GM12875 (cell line): Measurements from ENCODE around the gene EYS.

ENCODE experiments used
- H3K4me3 ChIP-seq: one replicate; pipeline ENCODE4 v1.5.1; 2011; ENCODE audit warnings: low read depth, low read length, control low read depth
- TF ChIP-seq, protein P1 (sequence below): IDR thresholded peaks from 2 replicates; pipeline ENCODE4 v1.5.1; 2011; ENCODE audit warnings: low read depth, mild to moderate bottlenecking, control low read depth, inconsistent platforms, low read length, moderate library complexity, borderline replicate concordance; ENCODE audit not compliant: insufficient read depth

EYS gene

DNA sequence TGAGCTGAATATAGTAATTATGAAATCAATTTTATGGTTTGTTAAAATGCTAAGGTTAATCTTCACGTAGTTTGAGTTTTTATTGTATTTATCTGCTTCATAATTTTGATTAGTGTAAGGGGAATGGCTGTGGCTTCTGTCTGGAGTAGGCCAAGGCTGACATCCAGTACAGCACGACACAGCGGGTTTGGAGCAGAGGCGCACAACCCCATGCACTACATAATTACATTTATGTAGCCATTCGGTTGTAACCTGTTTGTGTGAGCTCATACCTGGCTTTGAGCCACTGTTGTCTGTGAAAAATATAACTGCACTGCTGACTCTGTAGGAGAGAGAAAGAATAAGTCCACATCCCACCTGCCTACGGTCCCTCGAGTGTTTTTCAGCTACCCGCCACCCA, 615.5 kb downstream of the EYS start:
- TF ChIP-seq, protein P1, sequence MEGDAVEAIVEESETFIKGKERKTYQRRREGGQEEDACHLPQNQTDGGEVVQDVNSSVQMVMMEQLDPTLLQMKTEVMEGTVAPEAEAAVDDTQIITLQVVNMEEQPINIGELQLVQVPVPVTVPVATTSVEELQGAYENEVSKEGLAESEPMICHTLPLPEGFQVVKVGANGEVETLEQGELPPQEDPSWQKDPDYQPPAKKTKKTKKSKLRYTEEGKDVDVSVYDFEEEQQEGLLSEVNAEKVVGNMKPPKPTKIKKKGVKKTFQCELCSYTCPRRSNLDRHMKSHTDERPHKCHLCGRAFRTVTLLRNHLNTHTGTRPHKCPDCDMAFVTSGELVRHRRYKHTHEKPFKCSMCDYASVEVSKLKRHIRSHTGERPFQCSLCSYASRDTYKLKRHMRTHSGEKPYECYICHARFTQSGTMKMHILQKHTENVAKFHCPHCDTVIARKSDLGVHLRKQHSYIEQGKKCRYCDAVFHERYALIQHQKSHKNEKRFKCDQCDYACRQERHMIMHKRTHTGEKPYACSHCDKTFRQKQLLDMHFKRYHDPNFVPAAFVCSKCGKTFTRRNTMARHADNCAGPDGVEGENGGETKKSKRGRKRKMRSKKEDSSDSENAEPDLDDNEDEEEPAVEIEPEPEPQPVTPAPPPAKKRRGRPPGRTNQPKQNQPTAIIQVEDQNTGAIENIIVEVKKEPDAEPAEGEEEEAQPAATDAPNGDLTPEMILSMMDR: no peak
- H3K4me3 ChIP-seq: no peak overlapping the region

DNA sequence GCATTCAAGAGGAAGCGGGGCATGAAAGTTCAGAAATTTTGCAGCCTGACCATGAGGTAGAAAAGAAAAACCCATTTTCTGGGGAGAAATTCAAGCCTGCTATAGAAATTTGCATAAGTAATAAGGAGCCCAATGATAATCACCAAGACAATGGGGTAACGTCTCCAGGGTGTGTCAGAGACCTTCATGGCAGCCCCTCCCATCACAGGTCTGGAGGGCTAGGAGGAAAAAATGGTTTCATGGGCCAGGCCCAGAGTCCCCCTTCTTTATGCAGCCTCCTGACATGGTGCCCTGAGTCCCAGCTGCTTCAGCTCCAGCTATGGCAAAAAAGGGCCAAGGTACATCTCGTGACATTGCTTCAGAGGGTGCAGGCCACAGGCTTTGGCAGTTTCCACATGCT, 618.5 kb downstream of the EYS start:
- no peak overlapping the region for H3K4me3 ChIP-seq
- TF ChIP-seq, protein P1: no peak

DNA sequence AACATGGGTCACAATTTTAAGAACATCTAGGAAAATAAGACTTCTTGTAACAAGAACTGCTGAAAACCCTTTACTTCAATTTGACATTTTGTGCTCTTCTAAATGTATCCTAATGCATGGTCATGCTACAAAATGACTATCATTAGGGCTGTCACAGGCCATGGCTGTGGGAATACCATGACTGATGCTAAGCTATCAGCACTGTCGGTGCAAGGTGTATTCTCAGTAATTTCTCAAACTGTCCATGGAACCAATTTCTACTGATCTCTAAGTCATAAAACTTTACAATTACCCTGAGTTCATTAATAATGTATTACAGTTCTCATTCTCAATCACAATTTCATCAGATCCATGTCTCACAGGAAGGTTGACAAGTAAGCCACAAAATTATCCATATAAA, 625.3 kb downstream of the EYS start:
- no peak overlapping the region for H3K4me3 ChIP-seq
- TF ChIP-seq, protein P1: no peak

- TF ChIP-seq, protein P1: no peak
- no peak overlapping the region for H3K4me3 ChIP-seq
These were observed 631.3 kb downstream of the EYS start for GRCh38 chr6:65075705-65076230.

DNA sequence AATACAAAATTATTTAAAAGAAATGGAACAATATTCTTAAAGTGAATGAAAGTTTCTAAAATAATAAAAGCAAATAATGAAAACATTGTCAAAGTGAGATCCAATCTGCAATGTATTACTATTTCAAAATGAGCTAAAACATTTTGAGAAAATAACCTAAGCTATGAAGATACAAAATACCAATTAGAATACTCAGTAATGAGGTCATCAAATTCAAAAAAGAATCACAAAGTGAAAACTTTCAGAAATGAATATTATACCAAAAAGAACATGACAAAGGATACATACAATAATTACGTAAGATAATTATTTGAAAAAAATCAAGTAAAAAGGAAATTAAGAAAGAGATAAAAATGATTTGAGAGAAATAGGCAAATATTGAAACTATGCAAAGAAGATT, 634.5 kb downstream of the EYS start:
- TF ChIP-seq, protein P1: no peak
- no peak overlapping the region for H3K4me3 ChIP-seq

GRCh38 chr6:65071480-65071879, 635.5 kb downstream of the EYS start:
- TF ChIP-seq, protein P1: no peak
- H3K4me3 ChIP-seq: no peak overlapping the region

DNA sequence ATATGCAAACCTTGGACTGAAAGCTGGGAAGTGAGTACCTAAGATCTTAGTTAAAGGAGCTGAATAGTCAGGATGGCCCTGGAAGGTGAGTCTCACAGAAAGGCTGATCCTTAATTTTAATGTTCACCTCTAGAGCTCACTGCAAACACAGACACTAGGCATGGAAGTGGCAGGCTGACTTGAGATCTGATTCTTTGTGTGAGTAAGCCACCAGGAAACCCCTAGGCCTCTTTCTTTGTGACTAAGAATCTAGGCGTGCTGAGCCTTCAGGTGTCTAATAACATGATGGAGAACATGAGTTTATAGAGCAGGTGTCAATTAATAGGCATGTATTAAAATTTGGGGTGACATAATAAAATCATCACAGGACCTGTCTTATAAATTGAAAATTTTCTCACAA, 642.2 kb downstream of the EYS start:
- H3K4me3 ChIP-seq: no peak overlapping the region

More for the DNA sequence above, 642.2 kb downstream of the EYS start:
- TF ChIP-seq, protein P1: no peak
